ENCODE measurements around the gene CSN1S1.

- TF ChIP-seq CTCF (IDR thresholded peaks at IDR 0.05) (peak; percentile 74), EZH2 (IDR thresholded peaks at IDR 0.05) (no peak)
These were observed 34.2 kb upstream of the CSN1S1 start for GRCh38 chr4:69896530-69897116.
